ENCODE results near the gene KRT79. TPM values are rescaled to one million over a fixed set of nuclear protein-coding genes. Genes with fewer than 3 reads are reported as not detected.

Gene KRT79
- total and polyA plus RNA-seq, 4 donors: not detected

DNA sequence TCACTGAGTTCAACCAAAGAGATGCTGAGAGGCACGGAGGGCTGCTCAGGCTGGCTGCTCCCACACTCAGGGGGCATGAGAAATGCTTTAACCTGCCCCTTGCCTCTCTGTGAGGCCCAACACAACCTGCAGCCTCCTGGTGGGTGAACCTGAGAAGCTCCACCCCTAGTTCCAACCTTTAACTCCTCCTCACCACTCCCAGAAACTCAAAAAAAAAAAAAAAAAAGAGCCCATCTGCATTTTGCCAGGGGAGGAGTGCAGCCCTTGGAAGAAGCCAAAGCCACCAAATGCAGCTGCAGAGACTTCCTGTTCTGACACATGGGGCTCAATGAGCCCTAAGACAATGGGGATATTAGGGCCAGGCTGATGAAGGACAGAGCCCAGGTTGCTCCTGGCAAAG lies 29.1 kb downstream of the KRT79 start:
- Histone ChIP-seq H3K27me3 (ENCODE audit: control insufficient read depth in 4 of 4, insufficient read depth in 4 of 4, low read length in 3 of 4) (peaks cover 0 to 3% (median under 1%) of the 10 kb centered on the region in 4 donors), H3K36me3 (ENCODE audit: control insufficient read depth in 4 of 4, insufficient read depth in 3 of 4, low read depth in 1 of 4, low read length in 3 of 4) (no peaks in the 10 kb centered on the region), H3K9me3 (ENCODE audit: control insufficient read depth in 4 of 4, low read length in 3 of 4) (no peaks in the 10 kb centered on the region), H3K4me3 (ENCODE audit: low read depth in 1 of 3, low read length in 3 of 3) (no peak overlapping the region), H3K9ac (ENCODE audit: low read depth in 1 of 2, low read length in 2 of 2) (no peak overlapping the region), H3K4me1 (ENCODE audit: control insufficient read depth in 4 of 4, insufficient read depth in 4 of 4, low read length in 3 of 4) (no peaks in the 10 kb centered on the region), H3K27ac (ENCODE audit: low read depth in 1 of 2, low read length in 2 of 2) (no peak overlapping the region)
- WGBS: 41% methylated on average over 1 of the region's 1 CpG
- no peak for DNase-seq (ENCODE audit: low spot score)
- TF ChIP-seq YY1 (IDR thresholded peaks at IDR 0.05): no peak
- TF ChIP-seq ZBTB33 (IDR thresholded peaks at IDR 0.05): no peak
- TF ChIP-seq, protein P1, sequence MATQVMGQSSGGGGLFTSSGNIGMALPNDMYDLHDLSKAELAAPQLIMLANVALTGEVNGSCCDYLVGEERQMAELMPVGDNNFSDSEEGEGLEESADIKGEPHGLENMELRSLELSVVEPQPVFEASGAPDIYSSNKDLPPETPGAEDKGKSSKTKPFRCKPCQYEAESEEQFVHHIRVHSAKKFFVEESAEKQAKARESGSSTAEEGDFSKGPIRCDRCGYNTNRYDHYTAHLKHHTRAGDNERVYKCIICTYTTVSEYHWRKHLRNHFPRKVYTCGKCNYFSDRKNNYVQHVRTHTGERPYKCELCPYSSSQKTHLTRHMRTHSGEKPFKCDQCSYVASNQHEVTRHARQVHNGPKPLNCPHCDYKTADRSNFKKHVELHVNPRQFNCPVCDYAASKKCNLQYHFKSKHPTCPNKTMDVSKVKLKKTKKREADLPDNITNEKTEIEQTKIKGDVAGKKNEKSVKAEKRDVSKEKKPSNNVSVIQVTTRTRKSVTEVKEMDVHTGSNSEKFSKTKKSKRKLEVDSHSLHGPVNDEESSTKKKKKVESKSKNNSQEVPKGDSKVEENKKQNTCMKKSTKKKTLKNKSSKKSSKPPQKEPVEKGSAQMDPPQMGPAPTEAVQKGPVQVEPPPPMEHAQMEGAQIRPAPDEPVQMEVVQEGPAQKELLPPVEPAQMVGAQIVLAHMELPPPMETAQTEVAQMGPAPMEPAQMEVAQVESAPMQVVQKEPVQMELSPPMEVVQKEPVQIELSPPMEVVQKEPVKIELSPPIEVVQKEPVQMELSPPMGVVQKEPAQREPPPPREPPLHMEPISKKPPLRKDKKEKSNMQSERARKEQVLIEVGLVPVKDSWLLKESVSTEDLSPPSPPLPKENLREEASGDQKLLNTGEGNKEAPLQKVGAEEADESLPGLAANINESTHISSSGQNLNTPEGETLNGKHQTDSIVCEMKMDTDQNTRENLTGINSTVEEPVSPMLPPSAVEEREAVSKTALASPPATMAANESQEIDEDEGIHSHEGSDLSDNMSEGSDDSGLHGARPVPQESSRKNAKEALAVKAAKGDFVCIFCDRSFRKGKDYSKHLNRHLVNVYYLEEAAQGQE (IDR thresholded peaks at IDR 0.05): no peak
- TF ChIP-seq ATF3 (IDR thresholded peaks at IDR 0.05): no peak
- no peak for TF ChIP-seq TAF1 (conservative IDR thresholded peaks at IDR 0.05)
- TF ChIP-seq FOXA1 (IDR thresholded peaks at IDR 0.05): no peak
- TF ChIP-seq RAD21 (IDR thresholded peaks at IDR 0.05): no peak

DNA sequence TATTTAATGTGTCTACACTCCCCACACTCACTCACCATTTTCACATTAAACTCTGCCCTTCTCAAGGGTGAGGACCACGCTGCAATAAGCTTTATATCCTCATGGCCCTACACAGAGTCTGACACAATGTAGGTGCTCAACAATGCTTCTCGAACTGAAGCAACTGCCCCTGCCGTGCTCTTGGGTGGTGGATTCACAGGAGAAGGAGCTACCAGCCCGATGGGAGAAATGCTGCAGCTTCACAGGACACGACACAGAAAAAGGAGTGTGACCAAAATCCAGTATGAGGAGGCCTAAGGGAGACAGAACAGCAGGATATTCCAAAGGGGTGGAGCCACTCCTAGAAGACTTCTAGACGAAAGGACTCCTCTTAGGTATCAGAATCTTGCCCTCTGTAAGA lies 31.7 kb downstream of the KRT79 start:
- H3K9ac ChIP-seq (ENCODE audit: low read depth in 1 of 2, low read length in 2 of 2): no peak overlapping the region
- 71% methylated on average over 6 of the region's 6 CpGs for WGBS
- no peak for DNase-seq (ENCODE audit: low spot score)
- H3K27ac ChIP-seq (ENCODE audit: low read depth in 1 of 2, low read length in 2 of 2): no peak overlapping the region
- no peaks in the 10 kb centered on the region for H3K4me1 ChIP-seq (ENCODE audit: control insufficient read depth in 4 of 4, insufficient read depth in 4 of 4, low read length in 3 of 4)
- no peaks in the 10 kb centered on the region for H3K27me3 ChIP-seq (ENCODE audit: control insufficient read depth in 4 of 4, insufficient read depth in 4 of 4, low read length in 3 of 4)
- TF ChIP-seq GABPA (IDR thresholded peaks at IDR 0.05 in 1 of 2, conservative IDR thresholded peaks at IDR 0.05 in 1 of 2) (no peak), CTCF (IDR thresholded peaks at IDR 0.05; ENCODE audit: low read depth, low read length, missing input control) (no peak), EGR1 (IDR thresholded peaks at IDR 0.05; ENCODE audit: low read depth in 2 of 2) (no peak), FOXA1 (IDR thresholded peaks at IDR 0.05) (no peak), SP1 (IDR thresholded peaks at IDR 0.05) (no peak), RAD21 (IDR thresholded peaks at IDR 0.05) (no peak), HNF4G (IDR thresholded peaks at IDR 0.05) (no peak), FOXA2 (IDR thresholded peaks at IDR 0.05) (no peak), NR2F2 (IDR thresholded peaks at IDR 0.05) (no peak)
- TF ChIP-seq, protein P1 (IDR thresholded peaks at IDR 0.05): no peak
- H3K36me3 ChIP-seq (ENCODE audit: control insufficient read depth in 4 of 4, insufficient read depth in 3 of 4, low read depth in 1 of 4, low read length in 3 of 4): no peaks in the 10 kb centered on the region
- H3K9me3 ChIP-seq (ENCODE audit: control insufficient read depth in 4 of 4, low read length in 3 of 4): no peaks in the 10 kb centered on the region
- H3K4me3 ChIP-seq (ENCODE audit: low read depth in 1 of 3, low read length in 3 of 3): no peak overlapping the region
